ENCODE data around the gene PPP1R8.
"Not testable (repeated sequence)": the region's sequence is repeated elsewhere in the genome, so short reads cannot be mapped to it uniquely, and the experiment has no call there.

The PPP1R8 gene

DNA sequence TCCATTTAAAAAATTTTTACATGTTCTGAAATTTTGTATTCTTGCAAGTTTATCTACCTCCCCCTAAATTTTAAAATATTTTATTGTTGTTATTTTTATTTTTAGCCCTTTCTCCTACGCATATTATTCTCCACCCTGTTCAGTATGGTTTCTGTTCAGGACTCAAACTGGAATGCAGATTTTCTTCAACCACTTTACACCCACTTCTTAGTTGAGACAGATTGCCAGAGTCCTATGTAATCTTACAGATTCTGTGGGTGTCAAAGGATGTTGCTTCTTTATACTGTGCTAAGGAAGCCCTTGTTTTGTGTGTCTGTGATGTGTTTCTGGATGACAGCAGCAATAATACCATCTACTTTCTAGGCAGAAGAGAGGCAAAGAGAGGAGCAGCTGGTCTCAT lies 20.7 kb upstream of the PPP1R8 start:
- TF ChIP-seq TAF1 (IDR thresholded peaks at IDR 0.05; ENCODE audit: borderline replicate concordance, low read depth, low read length) (no peak), POLR2A (IDR thresholded peaks at IDR 0.05; ENCODE audit: low read depth, low read length) (no peak), POLR2AphosphoS5 (IDR thresholded peaks at IDR 0.05; ENCODE audit: low read depth, low read length) (no peak)
- DNase-seq (ENCODE audit: insufficient read length): no peak

DNA sequence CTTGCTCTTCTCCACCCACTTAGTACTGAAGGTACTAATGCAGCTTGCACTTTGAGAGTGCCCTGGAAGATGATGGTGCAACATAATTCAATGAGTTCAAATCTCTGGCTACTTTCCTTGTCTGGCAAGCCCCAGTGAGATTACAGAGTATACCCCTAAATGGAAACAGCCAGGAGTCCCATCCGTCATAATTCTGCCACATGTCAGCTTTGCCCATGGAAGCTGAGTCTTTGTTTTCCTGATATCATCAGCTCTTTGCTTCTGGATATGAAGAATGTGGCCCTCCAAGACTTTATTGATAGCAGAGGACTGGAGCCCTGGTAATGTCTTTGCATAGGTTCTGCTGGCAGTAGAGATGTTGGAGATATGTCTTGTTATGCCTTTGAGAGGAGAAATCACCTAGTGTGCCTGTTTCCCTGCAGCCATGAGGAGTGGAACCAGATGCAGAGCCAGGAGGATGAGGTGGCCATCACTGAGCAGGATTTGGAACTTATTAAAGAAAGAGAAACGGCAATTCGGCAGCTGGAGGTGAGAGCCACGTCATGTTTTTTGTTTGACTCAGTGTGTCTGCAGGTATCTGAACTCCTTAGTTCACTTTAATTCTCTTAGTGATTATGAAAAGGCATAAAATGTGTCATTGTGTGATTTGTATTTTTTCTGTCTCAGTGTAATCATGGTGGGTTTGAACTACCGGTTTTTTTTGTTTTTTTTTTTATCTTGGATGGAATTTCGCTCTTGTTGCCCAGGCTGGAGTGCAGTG lies 18.7 kb upstream of the PPP1R8 start:
- no peak for DNase-seq (ENCODE audit: insufficient read length)
- no peak for FAIRE-seq
- no peak for TF ChIP-seq TAF1 (IDR thresholded peaks at IDR 0.05; ENCODE audit: borderline replicate concordance, low read depth, low read length)
- no peak for TF ChIP-seq POLR2A (IDR thresholded peaks at IDR 0.05; ENCODE audit: low read depth, low read length)
- no peak for TF ChIP-seq POLR2AphosphoS5 (IDR thresholded peaks at IDR 0.05; ENCODE audit: low read depth, low read length)

More for the DNA sequence above, 20.7 kb upstream of the PPP1R8 start:
- no peak for FAIRE-seq

DNA sequence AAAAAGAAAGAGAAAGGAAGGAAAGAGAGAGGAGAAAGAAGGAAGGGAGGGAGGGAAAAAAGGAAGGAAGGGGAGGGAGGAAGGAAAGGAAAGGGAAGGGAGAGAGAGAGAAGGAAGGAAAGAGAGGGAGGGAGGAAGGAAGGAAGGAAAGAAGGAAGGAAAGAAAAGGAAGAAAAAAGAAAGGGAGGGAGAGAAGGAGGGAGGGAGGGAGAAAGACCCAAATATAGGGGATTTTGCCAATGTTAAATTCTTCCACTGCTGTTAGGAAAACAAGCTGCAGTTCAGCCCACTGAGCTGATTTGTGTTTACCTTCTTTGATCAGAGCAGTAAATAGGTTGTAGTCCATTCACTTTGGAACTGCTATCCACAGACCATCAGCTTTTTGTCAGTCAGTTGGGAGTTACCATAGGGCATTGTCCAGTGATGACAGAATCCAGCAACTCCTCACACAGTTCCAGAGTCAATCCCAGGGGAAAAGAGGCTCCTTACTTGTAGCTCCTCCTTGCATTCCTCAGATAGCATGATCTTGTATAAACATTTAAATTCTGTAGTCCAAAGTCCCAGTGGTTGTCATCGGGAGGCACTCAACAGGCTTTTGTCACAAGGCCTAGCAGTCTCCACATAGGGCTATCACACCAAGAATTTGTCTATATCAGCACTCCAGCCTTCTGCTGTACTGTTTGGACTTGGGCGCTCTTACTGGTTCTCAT lies 13.5 kb upstream of the PPP1R8 start:
- FAIRE-seq (no peak), DNase-seq (ENCODE audit: insufficient read length) (no peak)
- TF ChIP-seq POLR2AphosphoS5 (IDR thresholded peaks at IDR 0.05; ENCODE audit: low read depth, low read length): no peak

DNA sequence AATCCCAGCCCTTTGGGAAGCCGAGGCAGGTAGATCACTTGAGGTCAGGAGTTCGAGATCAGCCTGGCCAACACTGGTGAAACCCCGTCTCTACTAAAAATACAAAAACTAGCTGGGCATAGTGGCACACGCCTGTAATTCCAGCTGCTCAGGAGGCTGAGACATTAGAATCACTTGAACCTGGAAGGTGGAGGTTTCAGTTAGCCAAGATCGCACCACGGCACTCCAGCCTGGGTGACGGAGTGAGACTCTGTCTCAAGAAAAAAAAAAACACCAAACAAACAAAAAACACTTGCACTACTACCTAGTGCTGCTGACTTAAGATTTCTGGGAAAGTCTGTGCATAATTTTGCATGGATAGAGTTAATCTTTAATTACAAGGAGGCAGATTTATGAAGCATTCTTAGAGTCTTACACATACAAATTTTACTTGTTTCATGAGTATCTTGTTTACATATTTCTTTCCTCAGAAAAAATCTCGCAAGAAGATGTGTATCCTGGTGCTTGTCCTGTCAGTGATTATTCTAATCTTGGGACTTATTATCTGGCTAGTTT lies 8.7 kb upstream of the PPP1R8 start:
- DNase-seq (ENCODE audit: insufficient read length): no peak
- no peak for TF ChIP-seq TAF1 (IDR thresholded peaks at IDR 0.05; ENCODE audit: borderline replicate concordance, low read depth, low read length)
- no peak for TF ChIP-seq POLR2AphosphoS5 (IDR thresholded peaks at IDR 0.05; ENCODE audit: low read depth, low read length)
- no peak for TF ChIP-seq POLR2A (IDR thresholded peaks at IDR 0.05; ENCODE audit: low read depth, low read length)
- no peak for FAIRE-seq

DNA sequence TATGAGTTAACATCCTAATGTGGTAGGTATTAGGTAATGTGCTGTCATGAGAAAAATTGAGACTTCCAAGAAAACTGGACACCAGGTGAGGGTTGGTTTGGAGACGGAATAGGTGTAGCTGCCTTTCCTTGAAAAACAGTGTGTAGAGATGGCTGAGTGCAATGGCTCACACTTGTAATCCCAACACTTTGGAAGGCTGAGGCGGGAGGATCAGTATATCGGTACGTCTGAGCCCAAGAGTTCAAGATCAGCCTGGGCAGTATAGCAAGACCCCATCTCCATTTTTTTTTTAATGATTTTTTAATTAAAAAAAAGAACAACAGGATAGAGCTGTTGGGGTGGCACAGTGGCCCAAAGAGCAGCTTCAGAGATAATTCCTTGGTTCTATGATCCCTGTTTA lies 6.8 kb upstream of the PPP1R8 start:
- no peak for DNase-seq (ENCODE audit: insufficient read length)
- no peak for FAIRE-seq
- no peak for TF ChIP-seq POLR2A (IDR thresholded peaks at IDR 0.05; ENCODE audit: low read depth, low read length)
- no peak for TF ChIP-seq POLR2AphosphoS5 (IDR thresholded peaks at IDR 0.05; ENCODE audit: low read depth, low read length)
- TF ChIP-seq TAF1 (IDR thresholded peaks at IDR 0.05; ENCODE audit: borderline replicate concordance, low read depth, low read length): no peak

DNA sequence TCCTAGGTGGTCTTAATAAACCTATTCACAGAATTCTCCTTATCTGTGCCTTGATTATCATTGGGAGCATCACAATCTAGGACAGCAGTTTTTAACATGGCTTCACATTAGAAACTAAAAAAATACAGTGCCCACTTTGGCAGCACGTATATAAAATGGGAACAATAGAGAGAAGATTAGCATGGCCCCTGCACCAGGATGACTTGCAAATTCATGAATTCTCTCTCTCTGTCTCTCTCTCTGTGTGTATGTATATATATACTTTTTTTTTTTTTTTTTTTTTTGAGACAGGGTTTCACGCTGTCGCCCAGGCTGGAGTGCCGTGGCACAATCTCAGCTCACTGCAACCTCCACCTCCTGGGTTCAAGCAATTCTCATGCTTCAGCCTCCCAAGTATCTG lies 6.2 kb upstream of the PPP1R8 start:
- TF ChIP-seq TAF1 (IDR thresholded peaks at IDR 0.05; ENCODE audit: borderline replicate concordance, low read depth, low read length) (no peak), POLR2AphosphoS5 (IDR thresholded peaks at IDR 0.05; ENCODE audit: low read depth, low read length) (no peak), POLR2A (IDR thresholded peaks at IDR 0.05; ENCODE audit: low read depth, low read length) (no peak)
- DNase-seq (ENCODE audit: insufficient read length): no peak
- no peak for FAIRE-seq

DNA sequence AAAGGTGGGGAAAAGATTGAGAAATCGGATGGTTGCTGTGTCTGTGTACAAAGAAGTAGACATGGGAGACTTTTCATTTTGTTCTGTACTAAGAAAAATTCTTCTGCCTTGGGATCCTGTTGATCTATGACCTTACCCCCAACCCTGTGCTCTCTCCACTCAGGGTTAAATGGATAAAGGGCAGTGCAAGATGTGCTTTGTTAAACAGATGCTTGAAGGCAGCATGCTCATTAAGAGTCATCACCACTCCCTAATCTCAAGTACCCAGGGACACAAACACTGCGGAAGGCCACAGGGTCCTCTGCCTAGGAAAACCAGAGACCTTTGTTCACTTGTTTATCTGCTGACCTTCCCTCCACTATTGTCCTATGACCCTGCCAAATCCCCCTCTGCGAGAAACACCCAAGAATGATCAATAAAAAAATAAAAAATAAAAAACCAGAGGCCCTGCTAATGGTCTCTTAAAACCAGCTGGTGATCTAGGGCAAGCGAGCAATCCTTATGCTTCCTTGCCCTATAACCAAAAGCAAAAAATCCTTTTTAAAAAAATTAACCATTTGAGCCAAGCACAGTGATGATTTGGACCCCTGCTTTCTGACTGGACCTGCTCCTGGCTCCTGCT lies 1.1 kb upstream of the PPP1R8 start:
- not testable (repeated sequence) for FAIRE-seq; DNase-seq (ENCODE audit: insufficient read length)

DNA sequence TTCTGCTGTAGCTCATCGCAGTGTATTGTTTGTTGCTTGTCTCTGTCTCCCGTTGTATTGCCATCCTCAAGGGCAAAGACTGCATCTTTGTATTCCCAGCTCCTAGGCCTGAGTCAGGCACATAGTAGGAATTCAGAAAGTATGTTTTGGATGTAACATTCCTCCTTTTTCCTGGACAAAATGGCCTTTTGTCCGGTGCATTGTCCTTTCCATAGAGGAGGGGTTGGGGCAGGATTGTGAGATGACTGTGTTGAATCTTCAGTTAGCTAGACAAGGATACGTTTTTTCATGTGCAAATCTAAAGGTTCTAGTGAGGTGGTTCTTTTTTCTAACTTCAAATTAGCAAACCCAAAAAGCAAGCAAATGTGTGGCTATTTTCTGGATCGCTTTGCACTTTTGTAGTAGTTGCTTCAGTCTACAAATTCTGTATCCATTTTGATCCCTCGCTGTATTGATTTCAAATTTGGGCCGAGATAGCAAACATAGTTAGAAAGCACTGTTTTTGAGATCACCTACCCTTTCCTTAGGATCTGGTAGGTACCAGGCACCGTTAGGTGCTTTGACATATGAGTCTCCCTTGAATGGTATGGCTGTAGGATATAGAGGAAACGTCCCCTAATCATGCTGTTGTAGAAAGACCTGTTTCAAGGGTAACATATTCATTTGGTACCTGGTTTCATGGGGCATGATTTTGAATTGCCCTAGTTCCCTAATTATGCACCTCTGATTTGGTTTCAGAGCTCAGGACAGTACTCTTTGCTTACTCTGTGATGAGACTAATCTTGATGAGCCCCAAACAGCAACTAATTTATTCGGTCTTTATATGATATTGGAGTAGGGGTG lies 1.2 kb downstream of the PPP1R8 start:
- FAIRE-seq (peak; percentile 44), DNase-seq (ENCODE audit: insufficient read length) (no peak)
- TF ChIP-seq TAF1 (IDR thresholded peaks at IDR 0.05; ENCODE audit: borderline replicate concordance, low read depth, low read length) (no peak), POLR2A (IDR thresholded peaks at IDR 0.05; ENCODE audit: low read depth, low read length) (no peak), POLR2AphosphoS5 (IDR thresholded peaks at IDR 0.05; ENCODE audit: low read depth, low read length) (no peak)

DNA sequence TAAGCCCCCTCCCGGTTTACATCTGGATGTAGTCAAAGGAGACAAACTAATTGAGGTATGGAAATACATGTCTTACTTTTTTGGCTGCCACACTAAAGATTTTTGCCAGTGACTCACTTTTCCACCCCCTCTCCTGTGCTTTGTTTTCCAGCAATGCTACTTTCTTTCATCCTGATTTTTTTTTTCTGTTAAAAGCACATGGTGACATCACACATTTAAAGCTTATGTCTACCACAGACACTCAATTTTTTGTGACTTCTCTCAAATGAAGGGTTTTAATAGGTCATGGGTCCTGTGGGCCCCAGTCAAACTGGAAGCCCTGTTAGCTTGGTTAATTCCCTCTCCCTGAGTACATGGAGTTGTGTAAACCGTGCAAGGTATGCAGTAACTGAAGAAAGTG lies 2.2 kb downstream of the PPP1R8 start:
- TF ChIP-seq POLR2AphosphoS5 (IDR thresholded peaks at IDR 0.05; ENCODE audit: low read depth, low read length): no peak
- TF ChIP-seq POLR2A (IDR thresholded peaks at IDR 0.05; ENCODE audit: low read depth, low read length): no peak
- DNase-seq (ENCODE audit: insufficient read length) (no peak), FAIRE-seq (no peak)

DNA sequence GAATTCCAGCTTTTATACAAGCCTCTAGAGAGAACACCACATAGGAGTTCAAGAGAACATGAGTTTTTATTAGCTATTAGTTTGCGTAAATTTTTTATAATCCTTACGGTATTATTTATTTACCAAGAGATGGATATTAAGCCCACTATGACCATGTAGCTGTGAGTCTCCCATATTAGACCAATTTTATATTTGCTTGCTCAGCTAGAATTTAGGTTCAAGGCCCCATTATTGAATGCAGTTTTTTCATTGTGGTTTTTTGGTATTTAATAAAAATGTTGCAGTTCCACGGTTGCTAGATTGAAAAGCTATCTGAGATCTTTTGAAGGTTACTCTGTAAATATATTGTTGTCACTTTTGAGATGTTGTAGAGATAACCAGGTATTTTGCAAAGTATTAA lies 2.9 kb downstream of the PPP1R8 start:
- no peak for FAIRE-seq
- DNase-seq (ENCODE audit: insufficient read length): no peak

DNA sequence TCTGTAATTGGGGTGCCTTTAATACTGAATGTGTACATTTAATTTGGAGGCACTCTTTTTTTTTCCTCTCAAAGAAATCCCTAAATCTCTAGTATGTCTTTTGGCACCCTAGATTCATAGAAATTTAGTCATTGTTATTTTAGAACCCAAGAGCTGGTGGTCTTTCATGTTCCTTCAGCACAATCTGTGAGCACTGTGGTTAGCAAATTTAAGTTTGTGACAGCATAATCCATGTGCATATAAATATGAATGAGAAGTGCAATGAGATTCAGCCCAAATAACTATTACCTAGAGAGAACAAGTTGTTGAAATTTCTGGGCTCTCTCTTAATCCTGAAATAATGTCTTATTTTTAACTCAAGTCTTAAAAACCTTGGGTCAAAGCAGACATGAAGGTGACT lies 4.5 kb downstream of the PPP1R8 start:
- FAIRE-seq (no peak), DNase-seq (ENCODE audit: insufficient read length) (no peak)
- no peak for TF ChIP-seq POLR2A (IDR thresholded peaks at IDR 0.05; ENCODE audit: low read depth, low read length)
- no peak for TF ChIP-seq TAF1 (IDR thresholded peaks at IDR 0.05; ENCODE audit: borderline replicate concordance, low read depth, low read length)
- TF ChIP-seq POLR2AphosphoS5 (IDR thresholded peaks at IDR 0.05; ENCODE audit: low read depth, low read length): no peak

More for the DNA sequence above, 2.9 kb downstream of the PPP1R8 start:
- no peak for TF ChIP-seq TAF1 (IDR thresholded peaks at IDR 0.05; ENCODE audit: borderline replicate concordance, low read depth, low read length)
- TF ChIP-seq POLR2AphosphoS5 (IDR thresholded peaks at IDR 0.05; ENCODE audit: low read depth, low read length): no peak
- no peak for TF ChIP-seq POLR2A (IDR thresholded peaks at IDR 0.05; ENCODE audit: low read depth, low read length)

All from GM12892 (cell line).